AG04449 (cell line): ENCODE results near the gene CORO1C.

Source experiments
- CTCF ChIA-PET: fragments of 350-600 bp; formaldehyde crosslinking; extraction: SDS; loops from one replicate; lab custom pipeline; 2021; ENCODE audit warnings: antibody characterized with exemption; lab: Yijun Ruan, JAX
- POLR2A ChIA-PET: fragments of 400-600, 350-600 bp; formaldehyde crosslinking; extraction: SDS; loops from one replicate; lab custom pipeline; 2020; ENCODE audit warnings: antibody characterized with exemption, inconsistent platforms; lab: Yijun Ruan, JAX
- DNase-seq: peaks from one replicate; pipeline ENCODE4 v3.0.0-alpha.2; 2010; ENCODE audit warnings: low read depth, low spot score
- H3K4me3 ChIP-seq: 2 replicates; pipeline ENCODE4 v1.5.1; 2011; ENCODE audit warnings: low read depth, mild to moderate bottlenecking, control low read depth, low read length
- TF ChIP-seq, protein P1 (sequence below): IDR thresholded peaks from one replicate; pipeline ENCODE4 v1.5.1; 2011; ENCODE audit warnings: mild to moderate bottlenecking, moderate library complexity, low read length, control low read depth, inconsistent platforms; ENCODE audit not compliant: insufficient read depth; ENCODE audit errors: missing control alignments

CORO1C gene

GRCh38 chr12:108615918-108616317, 115.4 kb downstream of the CORO1C start:
- TF ChIP-seq, protein P1, sequence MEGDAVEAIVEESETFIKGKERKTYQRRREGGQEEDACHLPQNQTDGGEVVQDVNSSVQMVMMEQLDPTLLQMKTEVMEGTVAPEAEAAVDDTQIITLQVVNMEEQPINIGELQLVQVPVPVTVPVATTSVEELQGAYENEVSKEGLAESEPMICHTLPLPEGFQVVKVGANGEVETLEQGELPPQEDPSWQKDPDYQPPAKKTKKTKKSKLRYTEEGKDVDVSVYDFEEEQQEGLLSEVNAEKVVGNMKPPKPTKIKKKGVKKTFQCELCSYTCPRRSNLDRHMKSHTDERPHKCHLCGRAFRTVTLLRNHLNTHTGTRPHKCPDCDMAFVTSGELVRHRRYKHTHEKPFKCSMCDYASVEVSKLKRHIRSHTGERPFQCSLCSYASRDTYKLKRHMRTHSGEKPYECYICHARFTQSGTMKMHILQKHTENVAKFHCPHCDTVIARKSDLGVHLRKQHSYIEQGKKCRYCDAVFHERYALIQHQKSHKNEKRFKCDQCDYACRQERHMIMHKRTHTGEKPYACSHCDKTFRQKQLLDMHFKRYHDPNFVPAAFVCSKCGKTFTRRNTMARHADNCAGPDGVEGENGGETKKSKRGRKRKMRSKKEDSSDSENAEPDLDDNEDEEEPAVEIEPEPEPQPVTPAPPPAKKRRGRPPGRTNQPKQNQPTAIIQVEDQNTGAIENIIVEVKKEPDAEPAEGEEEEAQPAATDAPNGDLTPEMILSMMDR = no peak
- POLR2A ChIA-PET = no interaction called here
- DNase-seq = no peak
- CTCF ChIA-PET = interaction anchor here (1.3 to 17.4 kb wide), 4 partner anchors 13 to 49 kb away, joined by 3 to 1115 read pairs (median 72); partner anchors contain the start of genes ISCU, SART3 and TMEM119
- no peak overlapping the region for H3K4me3 ChIP-seq

- TF ChIP-seq, protein P1 = no peak
- DNase-seq = no peak
- H3K4me3 ChIP-seq = no peak overlapping the region
- CTCF ChIA-PET = interaction anchor here (17.4 kb wide), 1 partner anchor 48 kb away, joined by 1115 read pairs; the partner anchor contains the start of genes ISCU and SART3
- POLR2A ChIA-PET = no interaction called here
These were observed 116.7 kb downstream of the CORO1C start for GRCh38 chr12:108614639-108615038.

DNA sequence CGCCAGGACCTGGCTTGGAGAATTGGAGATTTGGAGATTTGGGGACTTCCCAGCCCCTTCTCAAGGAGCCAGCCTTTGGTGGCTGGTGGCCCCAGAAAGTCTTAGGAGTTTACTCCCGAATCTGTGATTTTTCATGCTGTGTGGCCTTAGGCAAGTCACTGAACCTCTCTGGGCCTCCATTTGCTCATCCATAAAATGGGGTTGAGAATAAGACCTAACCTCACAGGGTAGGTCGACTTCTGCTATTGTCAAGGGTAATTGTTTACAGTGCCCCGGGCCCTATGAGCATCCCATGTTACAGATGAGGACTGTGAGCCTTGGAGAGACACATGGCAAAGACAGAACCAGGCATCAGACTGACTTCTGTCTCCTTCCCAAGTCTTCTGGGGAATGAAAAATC, 117.3 kb downstream of the CORO1C start:
- ChIA-PET POLR2A (no interaction called here), CTCF (interaction anchor here (1.1 to 17.4 kb wide), 2 partner anchors 47 to 190 kb away, joined by 3 to 1115 read pairs; partner anchors contain the start of genes ISCU and SART3)
- TF ChIP-seq, protein P1 = no peak
- DNase-seq = no peak
- H3K4me3 ChIP-seq = no peak overlapping the region

DNA sequence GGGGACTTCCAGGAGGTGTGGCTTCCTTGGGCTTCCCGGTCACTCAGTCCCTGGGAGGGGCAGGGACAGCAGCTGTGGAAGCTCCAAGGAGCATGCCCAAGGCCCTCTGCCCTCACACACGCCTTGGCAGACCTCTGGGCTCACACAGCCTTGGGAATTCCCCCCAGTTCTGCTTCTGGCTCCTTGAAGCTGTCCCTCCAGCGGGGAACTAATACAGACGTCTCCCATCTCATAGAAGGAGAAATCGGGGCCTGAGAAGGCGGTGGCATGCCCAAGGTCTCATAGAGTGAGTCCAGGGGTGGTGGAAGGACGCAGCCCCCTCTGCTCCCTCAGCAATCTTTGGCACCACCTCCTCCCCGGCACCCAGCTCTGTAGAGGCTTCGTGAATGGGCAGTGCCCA, 117.8 kb downstream of the CORO1C start:
- POLR2A ChIA-PET = no interaction called here
- H3K4me3 ChIP-seq = no peak overlapping the region
- no peak for DNase-seq
- CTCF ChIA-PET = interaction anchor here (1.1 to 17.4 kb wide), 2 partner anchors 47 to 191 kb away, joined by 3 to 1115 read pairs; partner anchors contain the start of genes ISCU and SART3
- TF ChIP-seq, protein P1 = no peak

DNA sequence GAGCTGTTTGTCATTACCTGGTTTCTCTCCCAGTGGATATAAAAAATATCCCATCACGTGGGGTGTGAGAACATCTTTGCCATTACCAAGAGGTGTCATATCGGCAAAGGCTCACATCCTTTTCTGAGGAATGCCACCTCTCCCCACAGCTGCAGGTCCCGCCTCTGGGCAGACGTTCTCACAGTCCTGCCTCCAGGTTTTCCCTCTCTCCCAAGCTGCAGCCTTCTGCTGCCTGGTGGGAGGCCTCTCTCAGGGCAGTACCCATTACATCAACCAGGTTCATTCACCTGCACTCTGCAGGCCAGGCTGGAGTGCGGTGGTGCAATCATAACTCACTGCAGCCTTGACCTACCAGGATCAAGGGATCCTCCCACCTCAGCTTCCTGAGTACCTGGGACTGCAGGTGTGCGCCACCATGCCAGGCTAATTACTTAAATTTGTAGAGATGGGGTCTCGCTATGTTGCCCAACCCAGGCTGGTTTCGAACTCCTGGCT, 118.5 kb downstream of the CORO1C start:
- DNase-seq = no peak
- TF ChIP-seq, protein P1 = no peak
- ChIA-PET POLR2A (no interaction called here), CTCF (interaction anchor here (1.0 to 17.4 kb wide), 4 partner anchors 14 to 191 kb away, joined by 3 to 1115 read pairs (median 3); partner anchors contain the start of genes ISCU and SART3)
- H3K4me3 ChIP-seq = no peak overlapping the region

DNA sequence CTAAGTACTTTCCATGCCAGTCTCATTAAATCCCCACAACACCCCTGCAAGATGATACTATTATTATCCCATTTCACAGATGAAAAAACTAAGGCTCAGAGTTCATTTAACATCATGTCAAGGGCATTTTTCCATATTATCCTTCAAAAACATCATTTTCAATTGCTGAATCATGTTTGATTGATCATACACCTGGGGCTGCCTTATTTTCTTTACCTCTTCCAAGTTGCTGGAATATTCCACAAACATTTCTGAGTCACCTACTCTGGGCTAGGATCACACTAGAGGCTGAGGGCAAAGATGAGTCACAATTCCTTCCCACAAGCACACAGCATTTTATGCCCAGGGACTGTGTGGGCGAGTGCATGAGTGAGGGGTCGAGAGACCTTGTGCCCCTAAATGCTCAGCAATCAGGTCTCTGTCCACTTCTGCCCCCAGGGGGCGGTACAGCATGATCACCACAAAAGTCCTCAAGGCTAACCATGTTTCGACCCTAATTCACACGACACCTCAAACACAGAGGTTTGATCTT, 119.4 kb downstream of the CORO1C start:
- no peak overlapping the region for H3K4me3 ChIP-seq
- CTCF ChIA-PET = interaction anchor here (1.0 to 17.4 kb wide), 6 partner anchors 8 to 45 kb away, joined by 3 to 1115 read pairs (median 6); partner anchors contain the start of genes ISCU, SART3 and TMEM119
- TF ChIP-seq, protein P1 = peak; percentile 37
- DNase-seq = peak; percentile 31
- POLR2A ChIA-PET = no interaction called here
